GM18499 (cell line): Measurements from ENCODE around the gene UGT1A5.

Experiments used
- ATAC-seq: cut with Tn5 transposase; IDR thresholded peaks from one replicate; pipeline ENCODE4 v1.9.1; 2021; ENCODE audit warnings: moderate number of reproducible peaks; ENCODE audit not compliant: insufficient read depth, unreplicated experiment

The UGT1A5 gene

DNA sequence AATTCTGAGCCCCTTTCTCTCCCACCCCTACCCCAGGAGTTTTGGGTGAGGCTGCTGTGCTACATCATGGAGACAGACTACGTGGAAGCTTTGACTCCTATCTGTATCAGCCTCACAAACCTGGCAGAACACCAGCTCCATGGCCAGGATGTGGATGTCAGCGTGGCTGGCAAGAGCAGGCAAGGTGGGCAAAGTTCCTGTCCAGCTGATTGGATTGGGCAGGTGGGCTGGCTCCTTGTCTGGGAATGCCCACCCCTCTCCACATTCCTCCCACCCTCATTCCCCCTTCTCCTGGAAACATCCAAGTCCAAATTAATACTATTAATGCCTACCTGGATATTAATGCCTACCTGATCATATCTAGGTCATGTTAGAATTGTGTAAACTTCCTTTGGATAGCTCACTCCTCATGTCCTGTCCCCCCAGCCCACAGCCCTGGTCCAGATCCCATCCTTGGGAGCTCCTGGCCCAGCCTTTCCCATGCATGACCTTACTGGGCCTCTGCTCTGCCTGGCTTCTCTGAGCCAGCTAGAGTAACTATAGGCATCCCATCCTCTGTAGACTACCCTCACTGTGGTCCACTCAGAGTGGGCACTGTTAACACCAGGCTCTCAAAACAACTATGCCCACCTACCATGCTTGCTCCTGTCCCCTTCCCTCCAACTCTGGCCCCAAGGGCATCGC lies 89.6 kb downstream of the UGT1A5 start:
- no peak for ATAC-seq

DNA sequence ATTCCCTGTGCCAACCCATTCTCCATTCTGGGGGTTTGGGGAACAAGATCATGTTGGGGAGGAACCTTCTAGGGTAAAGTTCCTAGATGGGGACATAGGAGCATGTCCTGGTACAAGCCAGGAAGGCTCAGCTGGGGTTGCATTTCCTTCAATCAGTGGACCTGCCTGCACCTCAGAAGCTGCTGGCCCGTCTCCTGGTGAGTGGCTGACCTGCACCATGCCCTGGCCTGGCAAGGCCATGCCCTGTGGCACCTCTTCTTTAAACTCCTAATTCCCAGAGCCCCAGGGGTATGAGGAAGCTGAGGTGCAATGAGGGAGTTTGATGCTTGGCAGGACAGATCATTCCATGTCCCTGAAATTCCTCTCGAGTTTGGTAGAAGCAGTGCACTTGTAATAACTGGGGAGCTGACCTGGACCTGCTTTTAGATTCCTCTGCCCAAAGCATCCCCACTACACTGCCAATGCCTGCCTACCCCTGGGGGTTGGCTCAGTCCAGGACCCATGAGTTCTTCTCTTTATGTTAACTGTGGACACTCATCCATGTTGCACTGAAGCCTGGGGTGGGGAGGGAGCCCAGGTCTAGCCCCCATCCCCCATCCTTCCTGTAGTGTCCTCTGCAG lies 90.7 kb downstream of the UGT1A5 start:
- no peak for ATAC-seq

DNA sequence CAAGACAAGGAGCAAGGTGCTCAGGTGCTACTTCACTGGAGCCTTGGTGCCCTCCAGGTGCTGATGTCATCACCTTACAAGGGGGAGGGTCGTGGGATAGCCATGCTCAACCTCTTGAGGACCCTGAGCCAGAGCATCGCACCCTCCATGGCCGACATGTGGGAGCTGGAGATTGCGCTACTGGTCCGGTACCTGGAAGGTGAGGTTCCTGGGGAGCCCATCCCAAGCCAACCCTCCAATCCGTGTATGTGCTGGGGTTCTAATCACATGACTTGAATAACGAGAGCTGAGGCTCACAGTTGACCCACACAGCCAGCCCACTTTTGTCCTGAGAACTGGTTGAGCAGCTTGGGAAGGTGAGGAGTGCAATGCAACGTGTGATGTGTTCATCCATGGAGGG lies 91.3 kb downstream of the UGT1A5 start:
- ATAC-seq, result no peak

GRCh38 chr2:233807215-233807865 lies 94.6 kb downstream of the UGT1A5 start:
- no peak for ATAC-seq

DNA sequence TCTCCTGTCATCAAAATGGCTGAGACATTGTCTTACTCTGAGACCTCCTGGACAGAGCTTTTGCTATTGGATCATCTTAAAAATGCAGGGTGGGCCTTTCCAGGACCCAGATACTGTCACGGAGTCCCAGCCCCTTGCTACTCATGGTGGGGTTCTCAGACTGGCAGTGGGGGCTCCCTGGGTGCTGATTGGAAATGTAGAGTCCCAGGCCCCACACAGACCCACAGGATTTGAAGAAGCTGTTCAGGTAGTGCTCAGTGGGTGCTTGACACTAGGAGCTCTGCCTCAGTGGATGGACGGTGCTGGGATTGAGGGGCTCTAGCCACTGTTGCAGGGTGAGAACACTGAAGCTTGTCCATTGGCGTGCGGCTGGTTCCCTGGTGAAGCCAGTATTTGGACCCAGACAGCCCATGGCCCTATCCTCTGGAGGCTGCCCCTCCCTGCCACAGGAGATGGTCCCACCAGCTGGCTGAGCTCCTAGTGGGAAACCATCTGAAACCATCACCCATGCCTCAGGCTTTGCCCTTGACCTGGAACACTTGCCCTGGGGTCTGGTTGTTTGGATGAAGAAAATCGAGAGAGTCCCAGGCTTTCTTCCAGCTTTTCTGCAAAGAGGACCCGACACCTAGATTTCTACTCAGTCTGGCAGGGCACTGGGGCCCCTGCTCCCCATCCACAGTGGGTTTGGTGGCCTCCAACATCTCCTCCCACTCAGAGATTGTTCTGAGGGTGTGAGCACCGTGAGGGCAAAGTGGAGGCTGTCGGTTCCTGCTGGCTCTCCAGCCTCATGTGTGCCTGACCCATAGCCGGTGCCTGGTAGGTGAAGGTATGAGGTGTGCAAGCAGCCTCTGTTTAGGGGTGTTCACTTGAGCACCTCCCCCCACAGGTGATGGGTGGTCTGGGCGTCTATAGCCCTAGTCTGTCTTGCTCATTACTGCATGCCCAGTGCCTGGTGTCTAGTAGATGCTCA lies 95.5 kb downstream of the UGT1A5 start:
- ATAC-seq, result no peak

GRCh38 chr2:233810385-233810784 lies 97.7 kb downstream of the UGT1A5 start:
- ATAC-seq, result no peak

- no peak for ATAC-seq
Observed at GRCh38 chr2:233811087-233811486, 98.4 kb downstream of the UGT1A5 start.

GRCh38 chr2:233811732-233812131 lies 99.0 kb downstream of the UGT1A5 start:
- no peak for ATAC-seq

DNA sequence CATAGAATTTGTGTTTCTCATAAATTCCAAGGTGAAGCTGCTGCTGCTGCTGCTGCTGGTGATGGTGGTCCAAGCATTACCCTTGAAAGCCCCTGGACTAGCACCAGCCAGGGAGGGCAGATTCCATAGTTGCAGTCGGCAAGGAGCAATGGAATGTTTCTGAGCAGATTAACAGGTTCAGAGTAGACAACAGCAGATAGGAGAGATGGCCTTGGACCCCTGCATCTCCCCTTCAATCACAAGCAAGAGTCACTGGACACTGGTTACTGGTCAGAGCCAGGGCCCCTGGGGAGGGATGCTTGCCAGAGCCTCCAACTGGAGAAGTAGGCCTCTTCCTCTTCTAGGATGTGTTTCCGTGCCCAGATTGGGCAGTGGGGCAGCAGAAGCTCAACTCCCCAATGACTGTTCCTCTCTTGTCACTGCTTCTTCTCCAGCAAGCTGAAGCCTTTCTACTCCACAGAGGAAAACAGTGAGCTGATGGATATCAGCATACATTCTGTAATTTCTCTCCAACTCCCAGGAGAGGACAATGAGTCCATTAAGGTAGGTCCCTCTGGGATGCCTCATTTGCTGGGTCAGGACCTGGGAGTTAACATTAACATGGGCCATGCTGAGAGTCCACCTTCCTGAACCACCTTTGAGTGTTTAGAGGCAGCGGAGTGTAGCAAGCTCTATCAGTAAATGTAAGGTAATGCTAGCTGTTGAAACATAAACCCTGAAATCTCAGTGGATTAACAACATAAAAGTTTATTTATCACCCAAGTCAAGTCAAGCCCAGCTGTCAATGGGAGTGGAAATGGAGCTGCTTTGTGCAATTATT lies 100.7 kb downstream of the UGT1A5 start:
- no peak for ATAC-seq

DNA sequence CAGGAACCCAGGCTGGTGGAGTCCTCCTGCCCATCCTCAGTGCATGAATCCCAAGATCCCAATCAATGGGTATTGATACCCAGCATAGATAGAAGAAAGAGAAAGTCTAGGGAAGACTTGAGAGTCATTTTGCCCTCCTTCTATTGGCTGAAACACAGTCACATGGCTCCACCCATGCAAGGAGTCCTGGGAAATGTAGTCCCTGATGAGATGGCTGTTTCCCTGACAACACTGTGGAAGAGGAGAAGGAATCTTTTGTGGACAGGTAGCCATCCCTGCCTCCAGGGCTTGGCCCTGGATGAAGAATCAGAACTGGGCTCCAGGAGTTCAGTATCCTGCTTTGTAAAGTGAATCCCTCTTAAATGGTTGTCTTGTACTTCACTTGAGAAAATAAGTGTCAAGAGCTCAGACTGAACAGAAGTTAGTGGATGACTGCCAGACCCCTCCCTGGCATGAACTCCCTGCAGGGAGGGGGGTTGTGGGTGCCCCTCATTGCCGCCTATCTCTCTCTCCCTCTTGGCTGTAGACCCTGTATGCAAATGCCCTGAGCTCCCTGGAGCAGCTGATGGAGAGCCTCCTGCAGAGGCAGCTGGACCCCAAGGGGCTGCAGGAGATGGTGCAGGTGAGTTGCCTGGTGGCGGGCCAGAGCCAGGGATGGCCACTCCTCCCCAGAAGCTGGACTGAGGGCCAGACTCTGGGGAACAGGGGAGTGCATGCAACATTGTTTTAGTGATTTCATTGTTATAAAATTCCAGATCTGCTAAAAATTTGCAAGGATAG lies 101.5 kb downstream of the UGT1A5 start:
- no peak for ATAC-seq

- no peak for ATAC-seq
Observed at GRCh38 chr2:233815861-233816260, 103.2 kb downstream of the UGT1A5 start.

DNA sequence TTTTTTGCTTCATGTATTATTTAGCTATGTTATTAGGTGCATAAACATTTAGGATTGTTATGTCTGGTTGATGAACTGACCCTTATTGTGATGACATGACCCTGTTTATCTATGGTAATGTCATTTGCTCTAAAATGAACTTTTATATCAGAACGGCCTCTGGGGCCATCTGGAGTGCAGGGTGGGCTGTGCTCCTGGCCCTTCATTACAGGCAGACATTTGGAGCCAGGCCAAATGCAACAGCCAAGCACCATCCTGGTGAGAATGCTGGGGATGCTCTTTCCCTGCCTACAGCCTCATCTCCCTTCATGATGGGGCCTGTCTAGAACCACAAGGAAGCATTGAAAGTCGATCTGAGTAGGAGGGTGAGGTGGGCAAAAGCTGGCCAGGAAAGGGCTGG lies 103.6 kb downstream of the UGT1A5 start:
- ATAC-seq, result no peak

- no peak for ATAC-seq
Observed at GRCh38 chr2:233816771-233817170, 104.1 kb downstream of the UGT1A5 start.

DNA sequence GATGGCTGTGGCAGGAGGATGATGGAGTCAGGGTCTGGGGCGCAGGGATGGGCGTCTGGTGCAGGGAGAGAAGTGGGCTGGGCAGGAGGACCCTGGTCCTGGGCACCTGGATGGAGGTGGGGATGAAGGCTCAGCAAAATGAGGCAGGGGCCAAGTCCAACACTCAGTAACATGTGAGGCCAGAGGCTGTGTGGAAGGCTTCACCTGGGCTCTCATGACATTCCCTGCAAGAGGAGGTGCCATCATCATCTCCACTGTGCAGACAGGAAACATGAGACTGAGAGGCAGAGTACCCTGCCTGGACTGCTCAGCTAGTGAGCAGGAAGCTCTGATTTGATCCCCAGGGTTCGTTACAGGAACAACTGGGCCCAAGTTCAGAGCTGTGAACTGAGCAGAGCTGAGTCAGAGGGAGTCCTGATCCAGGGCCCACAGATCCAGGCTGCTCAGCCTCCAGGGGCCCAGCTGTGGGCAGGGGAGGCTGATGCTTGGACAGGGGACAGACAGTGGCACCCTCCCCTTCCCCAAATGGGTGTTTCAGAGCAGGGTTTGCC lies 104.7 kb downstream of the UGT1A5 start:
- ATAC-seq, result no peak

DNA sequence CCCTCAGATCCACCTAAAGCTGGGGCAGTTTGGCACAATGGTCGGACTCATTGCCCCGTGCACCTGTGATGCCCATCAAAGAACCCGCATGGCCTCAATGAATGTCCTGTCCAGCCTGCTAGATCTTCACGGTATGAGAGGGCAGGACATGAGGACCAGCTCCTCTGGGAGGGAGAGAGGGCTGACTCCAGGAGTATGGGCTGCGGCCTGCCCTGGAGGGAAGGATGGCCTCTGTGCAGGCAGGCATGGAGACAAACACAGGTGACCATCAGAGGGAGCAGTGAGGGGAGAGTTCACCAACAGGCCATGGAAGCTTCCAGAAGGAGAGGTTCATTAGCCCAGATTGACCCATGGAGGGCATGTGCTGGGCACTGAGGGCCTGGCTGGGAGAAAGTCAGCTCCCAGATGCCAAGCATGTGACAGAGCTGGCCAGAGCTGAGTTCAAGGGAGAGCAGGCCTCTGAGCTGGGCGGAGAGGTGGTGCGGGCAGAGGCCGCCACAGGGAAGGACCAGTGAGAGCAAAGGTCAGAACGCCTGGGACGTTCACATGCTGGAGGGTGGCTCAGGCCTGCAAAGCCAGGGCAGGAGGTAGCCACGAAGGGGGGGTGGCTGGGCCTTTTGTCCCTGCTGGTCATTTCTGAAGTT lies 105.4 kb downstream of the UGT1A5 start:
- ATAC-seq, result no peak

DNA sequence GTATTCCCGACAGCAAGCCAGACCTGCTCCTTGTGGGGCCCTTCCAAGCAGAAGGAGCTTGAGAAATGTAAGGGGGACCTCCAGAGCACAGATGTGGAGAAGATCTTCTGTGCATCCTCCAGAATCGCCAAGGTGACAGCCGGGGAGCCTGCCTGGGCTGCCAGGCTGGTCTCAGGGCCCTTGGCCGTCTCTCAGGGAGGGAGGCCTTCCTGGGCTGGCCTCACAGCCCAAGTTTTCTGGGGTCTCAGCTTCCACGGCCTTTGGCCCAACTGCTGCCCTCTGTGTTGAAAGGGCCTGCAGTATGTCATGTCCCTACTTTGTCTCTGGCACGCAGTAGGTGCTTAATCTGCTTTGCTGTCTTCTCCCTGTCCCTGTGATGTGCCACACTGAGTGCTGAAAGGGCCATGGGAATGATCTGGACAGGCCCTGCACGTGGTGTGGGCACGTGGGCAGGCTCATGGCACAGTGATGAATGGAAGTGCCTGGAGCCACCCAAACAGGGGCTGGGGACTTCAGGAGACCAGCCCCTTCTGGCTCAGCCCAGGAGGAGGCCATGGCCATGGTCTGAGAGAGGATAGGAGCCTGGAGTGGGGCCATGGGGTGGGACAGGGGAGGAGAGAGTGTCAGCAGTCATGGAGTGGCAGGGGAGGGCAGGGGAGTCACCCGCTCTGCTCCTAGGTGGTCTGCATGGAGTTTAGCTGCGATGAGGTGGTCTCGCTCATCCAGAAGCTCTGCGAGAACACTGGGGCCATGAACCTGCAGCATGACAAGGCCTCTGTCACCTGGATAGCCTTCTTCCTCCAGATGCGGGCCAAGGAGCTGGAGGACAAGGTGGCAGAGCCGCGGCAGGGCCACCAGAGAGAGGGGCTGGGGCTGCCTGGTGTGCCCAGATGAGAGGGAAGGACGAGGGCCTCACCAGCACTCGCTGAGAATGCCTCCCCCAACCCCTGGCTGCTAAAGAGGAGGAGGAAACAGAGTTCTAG lies 106.2 kb downstream of the UGT1A5 start:
- no peak for ATAC-seq
